GM13977 (cell line): Measurements from ENCODE around the gene C4A.
A peak's percentile ranks its signal among the peaks of the same experiment; 100 is the strongest.
"Not testable (repeated sequence)": the region's sequence is repeated elsewhere in the genome, so short reads cannot be mapped to it uniquely, and the experiment has no call there.

Experiments used
- DNase-seq: peaks from one replicate; pipeline ENCODE4 v3.0.0; 2012; ENCODE audit warnings: low spot score
- CTCF ChIP-seq: IDR thresholded peaks from 2 replicates; pipeline ENCODE4 v1.5.1; 2012; ENCODE audit warnings: mild to moderate bottlenecking, control low read depth; ENCODE audit not compliant: insufficient read depth; ENCODE audit errors: extremely low read depth, missing control alignments
- in situ Hi-C: fragments of 300-500 bp; cut with MboI; formaldehyde crosslinking; loops from one replicate; pipeline ENCODE4 v1.12.0; 2022; ENCODE audit warnings: low sequenced_read_pairs, low pct_unique_long_range_greater_than_20kb, mixed read lengths, inconsistent platforms; ENCODE audit not compliant: unreplicated experiment

Gene C4A

GRCh38 chr6:32043589-32044380 is 61.9 kb downstream of the C4A start:
- DNase-seq, in situ Hi-C loops: not testable (repeated sequence)

DNA sequence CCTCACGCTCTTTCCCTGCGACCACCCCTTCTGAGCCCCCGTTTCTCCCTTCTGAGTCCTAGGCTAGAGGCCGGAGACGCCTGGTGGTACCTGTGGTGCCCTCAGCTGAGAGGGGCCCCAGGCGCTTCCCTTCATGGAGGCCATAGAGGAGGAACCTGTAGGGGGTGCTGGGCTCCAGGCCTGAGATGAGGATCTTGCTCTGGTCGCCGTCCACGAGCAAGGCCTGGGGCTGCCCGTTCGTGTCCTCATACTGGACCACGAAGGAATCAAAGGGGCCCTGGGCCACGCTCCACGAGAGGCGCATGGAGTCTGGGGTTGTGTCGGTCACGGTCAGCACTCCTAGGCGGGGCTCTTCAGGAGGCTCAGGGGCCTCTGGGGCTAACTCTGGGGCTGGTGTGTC is 63.1 kb downstream of the C4A start:
- DNase-seq, in situ Hi-C loops: not testable (repeated sequence)

DNA sequence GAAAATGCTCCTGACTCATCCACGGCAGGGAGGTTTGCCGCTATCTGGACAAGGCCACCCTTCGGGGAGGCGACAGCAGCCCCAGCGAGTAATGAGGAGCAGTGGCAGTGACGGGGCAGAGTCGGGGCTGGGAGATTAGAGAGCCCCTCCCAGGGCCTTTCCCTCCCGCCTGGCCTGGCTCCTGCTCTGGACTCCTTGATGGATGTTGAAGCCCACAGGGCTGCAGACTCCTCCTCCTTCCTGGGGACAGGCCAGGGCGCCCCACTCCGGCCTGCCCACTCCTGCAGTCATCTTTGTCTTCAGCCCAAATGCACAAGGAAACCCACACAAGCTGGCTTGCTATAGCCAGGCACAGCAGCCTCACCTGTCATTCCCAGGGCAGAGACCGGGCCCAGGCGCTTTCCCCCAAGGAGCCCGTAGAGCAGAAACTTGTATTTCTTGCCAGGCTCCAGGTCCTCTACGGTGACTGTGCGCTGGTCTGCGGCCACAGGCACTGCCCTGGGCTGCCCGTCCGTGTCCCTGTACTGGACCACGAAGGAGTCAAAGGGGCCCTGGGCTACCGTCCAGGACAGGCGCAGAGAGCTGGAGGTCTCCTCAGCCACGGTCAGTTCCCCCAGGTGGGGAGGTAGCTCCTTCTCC is 64.1 kb downstream of the C4A start:
- peak; percentile 10 for DNase-seq
- in situ Hi-C loops: no loop called here
- no peak for TF ChIP-seq CTCF

DNA sequence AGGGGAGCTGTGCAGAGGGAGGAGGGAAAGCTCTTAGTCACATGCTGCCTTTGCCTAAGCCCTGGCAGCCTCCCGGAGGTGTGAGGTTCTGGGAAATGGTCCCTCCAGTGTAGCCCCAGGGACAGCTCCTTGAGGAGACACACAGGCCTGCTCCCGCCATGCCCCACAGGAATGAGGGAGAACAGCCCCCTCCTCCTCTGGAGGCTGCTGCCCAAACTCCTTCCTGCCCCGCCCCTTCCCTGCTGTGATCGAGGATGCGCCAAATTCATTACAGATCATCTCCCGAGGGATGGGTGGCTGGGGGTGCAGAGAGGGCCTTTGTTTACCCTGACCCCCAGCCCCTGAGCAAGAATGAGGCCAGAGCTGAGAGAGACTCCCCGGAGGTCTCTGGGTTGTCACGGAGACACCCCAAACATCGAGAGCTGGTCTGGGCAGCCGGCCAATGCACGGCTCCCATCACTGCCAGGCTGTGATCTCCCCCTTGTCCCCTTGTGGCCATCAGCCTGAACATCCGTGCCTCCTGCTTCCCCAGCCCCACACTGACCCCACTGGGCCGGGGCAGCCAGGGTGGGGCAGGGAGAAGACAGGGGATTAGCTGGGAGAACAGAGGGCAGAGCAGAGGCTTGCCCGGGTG is 64.7 kb downstream of the C4A start:
- no peak for TF ChIP-seq CTCF
- in situ Hi-C loops: no loop called here
- peak; percentile 9 for DNase-seq

- DNase-seq: no peak
- in situ Hi-C loops: no loop called here
- TF ChIP-seq CTCF: no peak
These were observed 65.2 kb downstream of the C4A start for GRCh38 chr6:32047084-32047478.

GRCh38 chr6:32047539-32047854 is 65.6 kb downstream of the C4A start:
- DNase-seq: peak; percentile 19
- in situ Hi-C loops: no loop called here
- no peak for TF ChIP-seq CTCF

DNA sequence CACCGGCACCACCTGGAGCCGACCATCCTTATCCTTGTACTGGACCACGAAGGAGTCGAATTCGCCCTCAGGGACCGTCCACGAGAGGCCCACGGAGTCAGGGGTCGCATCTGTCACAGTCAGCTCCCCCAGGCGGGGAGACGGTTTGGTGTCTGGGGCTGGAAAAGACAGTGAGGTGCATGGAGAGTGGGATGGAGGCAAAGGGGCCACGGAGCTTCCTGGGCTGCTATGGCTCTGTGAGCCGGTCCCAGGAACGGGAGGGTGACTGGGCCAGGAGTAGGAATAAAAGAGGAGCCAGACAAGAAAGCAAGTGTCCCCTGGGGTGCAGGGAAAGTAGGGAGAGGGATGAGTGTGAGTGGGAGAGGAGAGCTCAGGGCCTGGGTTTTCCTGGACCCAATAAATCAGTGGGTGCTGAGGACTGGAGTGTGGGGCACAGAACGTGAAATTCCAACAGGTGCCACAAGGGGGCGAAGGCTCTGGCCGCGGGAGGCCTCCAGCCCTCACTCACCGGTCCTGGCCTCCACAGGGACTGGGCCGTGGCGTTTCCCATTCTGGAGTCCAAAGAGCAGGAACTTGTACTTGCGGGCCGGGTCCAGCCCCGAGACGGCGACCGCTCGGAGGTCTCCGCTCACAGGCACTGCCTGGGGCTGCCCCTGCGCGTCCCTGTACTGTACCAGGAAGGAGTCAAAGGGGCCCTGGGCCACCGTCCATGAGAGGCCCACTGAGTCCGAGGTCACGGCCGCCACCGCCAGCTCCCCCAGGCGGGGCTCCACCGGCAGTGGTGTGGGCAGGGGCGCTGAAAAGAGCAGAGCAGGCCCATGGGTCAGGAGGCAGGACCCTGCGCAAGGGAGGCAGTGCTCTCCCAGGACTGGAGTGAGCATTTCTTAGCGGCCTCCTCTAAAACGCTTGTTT is 66.3 kb downstream of the C4A start:
- peak; percentile 88 for TF ChIP-seq CTCF
- peak; percentile 80 for DNase-seq
- in situ Hi-C loops: no loop called here

GRCh38 chr6:32049149-32049548 is 67.3 kb downstream of the C4A start:
- in situ Hi-C loops, DNase-seq: not testable (repeated sequence)

DNA sequence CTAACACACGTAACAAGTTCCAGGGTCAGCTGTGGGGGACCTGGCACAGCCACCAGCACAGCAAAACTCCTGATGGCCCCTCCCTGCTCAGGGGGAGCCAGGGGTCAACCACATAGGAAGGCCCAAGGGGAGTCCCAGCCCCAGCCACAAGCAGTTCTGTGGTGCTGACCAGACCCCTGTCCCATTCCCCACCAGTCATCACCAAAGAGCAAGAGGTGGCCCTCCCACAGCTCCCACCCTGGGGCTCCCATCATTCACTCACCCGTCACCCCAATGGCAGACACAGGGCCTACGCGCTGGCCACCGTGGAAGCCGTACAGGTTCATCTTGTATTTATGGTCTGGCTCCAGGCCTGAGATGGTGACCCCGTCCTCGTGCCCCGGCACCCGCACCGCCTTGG is 67.9 kb downstream of the C4A start:
- DNase-seq, in situ Hi-C loops: not testable (repeated sequence)
